HepG2 (cell line): ENCODE measurements around the gene TLR9. TPM values are rescaled to one million over a fixed set of nuclear protein-coding genes. Genes with fewer than 3 reads are reported as not detected.

Source experiments
- KDM4B ChIP-seq: sonication (generic); formaldehyde crosslinking; IDR thresholded peaks from 2 replicates; pipeline ENCODE4 v1.4.0; 2020; ENCODE audit warnings: missing genetic modification reagents
- NFE2 ChIP-seq: sonication (generic); formaldehyde crosslinking; IDR thresholded peaks from 2 replicates; pipeline ENCODE4 v1.4.0; 2020; ENCODE audit warnings: missing genetic modification reagents
- NRL ChIP-seq: sonication (generic); formaldehyde crosslinking; IDR thresholded peaks from 2 replicates; pipeline ENCODE4 v1.5.0; 2020; ENCODE audit warnings: missing genetic modification reagents, mild to moderate bottlenecking, moderate library complexity, borderline replicate concordance
- RARG ChIP-seq: sonication (generic); formaldehyde crosslinking; IDR thresholded peaks from 2 replicates; pipeline ENCODE4 v1.4.0; 2020; ENCODE audit warnings: low read depth, mild to moderate bottlenecking, missing genetic modification reagents
- ZBTB10 ChIP-seq: sonication (generic); formaldehyde crosslinking; IDR thresholded peaks from 2 replicates; pipeline ENCODE4 v1.4.0; 2020; ENCODE audit warnings: missing genetic modification reagents, borderline replicate concordance
- ZC3H4 ChIP-seq: sonication (generic); formaldehyde crosslinking; IDR thresholded peaks from 2 replicates; pipeline ENCODE4 v1.4.0; 2020; ENCODE audit warnings: missing genetic modification reagents, borderline replicate concordance
- ZFP37 ChIP-seq: sonication (generic); formaldehyde crosslinking; IDR thresholded peaks from 2 replicates; pipeline ENCODE4 v1.4.0; 2020; ENCODE audit warnings: missing genetic modification reagents, borderline replicate concordance
- ZFX ChIP-seq: sonication (generic); formaldehyde crosslinking; IDR thresholded peaks from 2 replicates; pipeline ENCODE4 v1.4.0; 2020; ENCODE audit warnings: mild to moderate bottlenecking, low read depth, missing genetic modification reagents, moderate library complexity
- polyA plus RNA-seq, 8 experiments: library from polyadenylated mRNA; depleted of rRNA in 3 of 8; stranded (reverse) in 7 of 8; unstranded in 1 of 8; fragments of >200 nt; fragmentation: Illumina TruSeq in 4 of 8; extraction: Trizol in 4 of 8; gene quantifications; 2 replicates each; pipeline versions ENCODE4 v1.2.1 to v1.2.3, GENCODE V29; 2011 to 2016; ENCODE audit warnings: low read depth in 4 of 8, missing spikeins in 1 of 8, mixed read lengths in 1 of 8; ENCODE audit not compliant: insufficient read depth in 1 of 8
- total RNA-seq, 5 experiments: library from RNA; depleted of rRNA; stranded (reverse); fragments of >200 nt; fragmentation: Illumina TruSeq; extraction: Trizol; gene quantifications; 2 replicates each; pipeline ENCODE4 v1.2.3, GENCODE V29; 2016; ENCODE audit warnings: low read depth in 1 of 5
- TF ChIP-seq, protein P1 (sequence below): sonication (generic); formaldehyde crosslinking; IDR thresholded peaks from 2 replicates; pipeline ENCODE4 v1.4.0; 2020; ENCODE audit warnings: mild to moderate bottlenecking, missing genetic modification reagents
- TF ChIP-seq, protein P2 (sequence below): sonication (generic); formaldehyde crosslinking; IDR thresholded peaks from 2 replicates; pipeline ENCODE4 v1.8.0; 2022; ENCODE audit warnings: missing genetic modification reagents, mild to moderate bottlenecking, moderate library complexity, borderline replicate concordance
- TF ChIP-seq, protein P3 (sequence below): sonication (generic); formaldehyde crosslinking; IDR thresholded peaks from 2 replicates; pipeline ENCODE4 v1.4.0; 2020; ENCODE audit warnings: missing genetic modification reagents, borderline replicate concordance

The TLR9 gene
- total and polyA plus RNA-seq, 2 of the 13 experiments (the other 11 are each of a cell fraction or from before 2014, with no cell fraction given) = not detected

DNA sequence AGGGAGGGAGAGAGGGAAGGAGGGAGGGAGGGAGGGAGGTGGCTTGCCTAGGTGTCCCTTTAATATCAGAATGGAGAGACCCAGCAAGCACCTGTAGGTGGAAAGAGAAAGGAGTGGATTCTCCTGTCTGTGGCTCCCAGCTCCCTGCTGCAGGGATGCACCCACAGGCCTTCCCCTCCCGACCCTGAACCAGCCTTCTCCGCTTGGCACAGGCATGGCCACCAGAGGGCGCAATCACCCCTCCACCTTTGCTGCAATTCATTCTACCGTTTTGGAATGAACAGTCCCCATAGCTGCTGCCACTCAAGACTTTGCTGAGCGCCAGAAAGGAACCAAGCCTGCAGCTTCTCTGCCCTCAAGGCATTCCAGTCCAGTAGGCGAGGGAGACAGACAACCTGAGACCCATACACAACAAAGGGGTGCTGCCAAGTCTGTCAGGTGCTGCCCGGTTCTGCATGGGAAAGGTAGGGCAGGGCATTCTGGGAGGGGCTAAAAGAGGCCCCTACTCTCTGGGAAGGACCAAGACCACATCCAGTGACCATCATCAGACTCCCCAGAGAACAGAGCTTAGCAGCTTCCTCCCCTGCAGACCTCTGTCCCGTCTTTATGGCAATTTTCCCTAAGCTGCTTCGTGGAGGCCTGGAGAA lies 4.9 kb downstream of the TLR9 start (continued):
- no peak for TF ChIP-seq ZC3H4
- no peak for TF ChIP-seq ZFP37 (CRISPR knock-in tag)
- TF ChIP-seq NRL = no peak
- TF ChIP-seq ZBTB10 (CRISPR knock-in tag) = no peak
- peak; percentile 44; the same call in 1 of the 2 replicates for TF ChIP-seq ZFX
- TF ChIP-seq RARG (CRISPR knock-in tag) = no peak
- TF ChIP-seq KDM4B (CRISPR knock-in tag) = no peak
- TF ChIP-seq, protein P1, sequence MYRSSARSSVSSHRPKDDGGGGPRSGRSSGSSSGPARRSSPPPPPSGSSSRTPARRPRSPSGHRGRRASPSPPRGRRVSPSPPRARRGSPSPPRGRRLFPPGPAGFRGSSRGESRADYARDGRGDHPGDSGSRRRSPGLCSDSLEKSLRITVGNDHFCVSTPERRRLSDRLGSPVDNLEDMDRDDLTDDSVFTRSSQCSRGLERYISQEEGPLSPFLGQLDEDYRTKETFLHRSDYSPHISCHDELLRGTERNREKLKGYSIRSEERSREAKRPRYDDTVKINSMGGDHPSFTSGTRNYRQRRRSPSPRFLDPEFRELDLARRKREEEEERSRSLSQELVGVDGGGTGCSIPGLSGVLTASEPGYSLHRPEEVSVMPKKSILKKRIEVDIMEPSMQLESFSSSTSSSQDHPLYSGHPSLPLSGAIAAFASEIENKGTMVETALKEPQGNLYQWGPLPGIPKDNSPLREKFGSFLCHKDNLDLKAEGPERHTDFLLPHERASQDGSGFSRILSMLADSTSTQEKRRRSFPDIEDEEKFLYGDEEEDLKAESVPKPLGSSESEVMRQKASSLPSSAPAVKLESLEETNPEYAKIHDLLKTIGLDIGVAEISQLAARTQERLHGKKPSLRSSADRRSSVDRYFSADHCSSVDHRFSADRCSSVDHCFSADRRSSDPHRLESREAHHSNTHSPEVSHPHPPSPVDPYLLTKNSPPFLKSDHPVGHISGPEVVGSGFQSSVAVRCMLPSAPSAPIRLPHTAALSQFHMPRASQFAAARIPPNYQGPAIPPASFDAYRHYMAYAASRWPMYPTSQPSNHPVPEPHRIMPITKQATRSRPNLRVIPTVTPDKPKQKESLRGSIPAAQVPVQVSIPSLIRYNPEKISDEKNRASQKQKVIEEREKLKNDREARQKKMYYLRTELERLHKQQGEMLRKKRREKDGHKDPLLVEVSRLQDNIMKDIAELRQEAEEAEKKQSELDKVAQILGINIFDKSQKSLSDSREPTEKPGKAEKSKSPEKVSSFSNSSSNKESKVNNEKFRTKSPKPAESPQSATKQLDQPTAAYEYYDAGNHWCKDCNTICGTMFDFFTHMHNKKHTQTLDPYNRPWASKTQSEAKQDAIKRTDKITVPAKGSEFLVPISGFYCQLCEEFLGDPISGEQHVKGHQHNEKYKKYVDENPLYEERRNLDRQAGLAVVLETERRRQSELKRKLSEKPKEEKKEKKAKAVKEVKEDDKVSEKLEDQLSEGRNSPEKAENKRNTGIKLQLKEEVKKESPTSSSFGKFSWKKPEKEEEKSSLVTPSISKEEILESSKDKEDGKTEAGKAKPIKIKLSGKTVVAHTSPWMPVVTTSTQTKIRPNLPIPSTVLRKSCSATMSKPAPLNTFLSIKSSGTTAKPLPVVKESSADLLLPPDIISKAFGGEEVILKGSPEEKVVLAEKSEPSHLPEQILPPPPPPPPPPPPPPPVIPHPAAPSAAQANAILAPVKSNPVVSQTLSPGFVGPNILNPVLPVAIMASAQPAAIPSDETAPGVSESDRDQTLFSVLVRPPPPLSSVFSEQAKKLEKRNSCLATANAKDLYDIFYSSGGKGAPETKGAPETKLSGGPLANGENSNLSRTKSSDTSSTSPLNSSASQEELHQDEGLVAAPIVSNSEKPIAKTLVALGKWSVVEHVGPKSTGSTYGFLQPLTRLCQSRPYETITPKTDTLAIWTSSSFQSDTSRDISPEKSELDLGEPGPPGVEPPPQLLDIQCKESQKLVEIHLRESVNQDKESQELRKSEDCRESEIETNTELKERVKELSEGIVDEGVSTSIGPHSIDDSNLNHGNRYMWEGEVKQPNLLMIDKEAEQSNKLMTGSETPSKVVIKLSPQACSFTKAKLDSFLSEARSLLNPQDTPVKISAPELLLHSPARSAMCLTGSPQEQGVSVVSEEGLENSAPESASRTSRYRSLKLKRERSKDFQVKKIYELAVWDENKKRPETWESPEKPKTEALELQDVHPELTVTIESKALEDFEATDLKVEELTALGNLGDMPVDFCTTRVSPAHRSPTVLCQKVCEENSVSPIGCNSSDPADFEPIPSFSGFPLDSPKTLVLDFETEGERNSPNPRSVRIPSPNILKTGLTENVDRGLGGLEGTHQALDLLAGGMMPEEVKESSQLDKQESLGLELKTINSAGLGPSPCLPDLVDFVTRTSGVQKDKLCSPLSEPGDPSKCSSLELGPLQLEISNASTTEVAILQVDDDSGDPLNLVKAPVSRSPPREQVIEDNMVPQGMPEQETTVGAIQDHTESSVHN = no peak
- TF ChIP-seq NFE2 (CRISPR knock-in tag) = no peak
- TF ChIP-seq, protein P2, sequence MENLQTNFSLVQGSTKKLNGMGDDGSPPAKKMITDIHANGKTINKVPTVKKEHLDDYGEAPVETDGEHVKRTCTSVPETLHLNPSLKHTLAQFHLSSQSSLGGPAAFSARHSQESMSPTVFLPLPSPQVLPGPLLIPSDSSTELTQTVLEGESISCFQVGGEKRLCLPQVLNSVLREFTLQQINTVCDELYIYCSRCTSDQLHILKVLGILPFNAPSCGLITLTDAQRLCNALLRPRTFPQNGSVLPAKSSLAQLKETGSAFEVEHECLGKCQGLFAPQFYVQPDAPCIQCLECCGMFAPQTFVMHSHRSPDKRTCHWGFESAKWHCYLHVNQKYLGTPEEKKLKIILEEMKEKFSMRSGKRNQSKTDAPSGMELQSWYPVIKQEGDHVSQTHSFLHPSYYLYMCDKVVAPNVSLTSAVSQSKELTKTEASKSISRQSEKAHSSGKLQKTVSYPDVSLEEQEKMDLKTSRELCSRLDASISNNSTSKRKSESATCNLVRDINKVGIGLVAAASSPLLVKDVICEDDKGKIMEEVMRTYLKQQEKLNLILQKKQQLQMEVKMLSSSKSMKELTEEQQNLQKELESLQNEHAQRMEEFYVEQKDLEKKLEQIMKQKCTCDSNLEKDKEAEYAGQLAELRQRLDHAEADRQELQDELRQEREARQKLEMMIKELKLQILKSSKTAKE (CRISPR knock-in tag) = no peak
- TF ChIP-seq, protein P3, sequence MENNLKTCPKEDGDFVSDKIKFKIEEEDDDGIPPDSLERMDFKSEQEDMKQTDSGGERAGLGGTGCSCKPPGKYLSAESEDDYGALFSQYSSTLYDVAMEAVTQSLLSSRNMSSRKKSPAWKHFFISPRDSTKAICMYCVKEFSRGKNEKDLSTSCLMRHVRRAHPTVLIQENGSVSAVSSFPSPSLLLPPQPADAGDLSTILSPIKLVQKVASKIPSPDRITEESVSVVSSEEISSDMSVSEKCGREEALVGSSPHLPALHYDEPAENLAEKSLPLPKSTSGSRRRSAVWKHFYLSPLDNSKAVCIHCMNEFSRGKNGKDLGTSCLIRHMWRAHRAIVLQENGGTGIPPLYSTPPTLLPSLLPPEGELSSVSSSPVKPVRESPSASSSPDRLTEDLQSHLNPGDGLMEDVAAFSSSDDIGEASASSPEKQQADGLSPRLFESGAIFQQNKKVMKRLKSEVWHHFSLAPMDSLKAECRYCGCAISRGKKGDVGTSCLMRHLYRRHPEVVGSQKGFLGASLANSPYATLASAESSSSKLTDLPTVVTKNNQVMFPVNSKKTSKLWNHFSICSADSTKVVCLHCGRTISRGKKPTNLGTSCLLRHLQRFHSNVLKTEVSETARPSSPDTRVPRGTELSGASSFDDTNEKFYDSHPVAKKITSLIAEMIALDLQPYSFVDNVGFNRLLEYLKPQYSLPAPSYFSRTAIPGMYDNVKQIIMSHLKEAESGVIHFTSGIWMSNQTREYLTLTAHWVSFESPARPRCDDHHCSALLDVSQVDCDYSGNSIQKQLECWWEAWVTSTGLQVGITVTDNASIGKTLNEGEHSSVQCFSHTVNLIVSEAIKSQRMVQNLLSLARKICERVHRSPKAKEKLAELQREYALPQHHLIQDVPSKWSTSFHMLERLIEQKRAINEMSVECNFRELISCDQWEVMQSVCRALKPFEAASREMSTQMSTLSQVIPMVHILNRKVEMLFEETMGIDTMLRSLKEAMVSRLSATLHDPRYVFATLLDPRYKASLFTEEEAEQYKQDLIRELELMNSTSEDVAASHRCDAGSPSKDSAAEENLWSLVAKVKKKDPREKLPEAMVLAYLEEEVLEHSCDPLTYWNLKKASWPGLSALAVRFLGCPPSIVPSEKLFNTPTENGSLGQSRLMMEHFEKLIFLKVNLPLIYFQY (CRISPR knock-in tag) = no peak
